ENCODE results near the gene CFAP58. TPM values are rescaled to one million over a fixed set of nuclear protein-coding genes. Genes with fewer than 3 reads are reported as not detected.

The CFAP58 gene
- total RNA-seq, 3 donors from 2014 or later, result 0.14 to 0.44 (median 0.17) TPM

DNA sequence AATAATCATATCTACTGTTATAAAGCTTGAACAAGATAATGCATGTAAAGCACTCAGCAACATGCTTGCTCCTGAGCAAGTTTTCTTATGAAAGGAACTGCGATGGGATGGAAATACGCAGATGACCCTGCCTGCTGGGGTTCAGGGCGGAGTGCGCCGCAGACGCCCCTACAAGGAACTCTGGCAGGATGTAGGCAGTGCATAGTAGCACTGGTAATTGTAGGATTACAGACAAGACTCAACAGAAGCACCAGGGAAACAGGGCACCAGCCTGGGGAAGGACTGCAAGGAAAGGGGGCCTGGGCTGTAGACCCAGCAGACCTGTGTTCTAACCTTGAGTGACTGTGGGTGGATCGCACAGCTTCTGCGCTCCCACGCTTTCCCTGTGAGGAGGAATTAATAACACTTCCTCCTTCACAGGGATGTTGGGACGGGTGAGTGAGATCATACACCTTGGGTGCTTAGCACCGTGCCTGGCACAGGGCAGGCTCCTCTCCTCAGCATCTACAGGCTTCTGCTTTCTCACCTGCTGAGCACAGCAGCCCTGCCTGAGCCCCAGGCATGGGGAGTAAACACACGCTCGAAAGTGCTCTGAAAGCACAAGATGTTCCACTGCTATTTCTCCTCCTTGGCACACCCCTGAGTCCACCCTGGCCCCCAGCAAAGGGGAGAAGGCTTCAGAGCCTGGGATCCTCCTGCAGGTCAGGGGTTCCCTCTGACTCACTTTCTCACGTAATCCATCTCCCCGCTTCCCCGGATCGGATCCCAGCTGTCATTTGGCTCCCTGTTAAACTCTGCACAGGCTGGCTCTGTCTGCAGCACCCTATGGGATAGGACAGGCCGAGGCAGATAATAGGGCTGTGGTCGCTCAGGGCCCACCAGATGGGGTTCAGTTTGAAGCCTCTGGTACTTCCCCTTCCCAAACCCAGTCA is 34.6 kb upstream of the CFAP58 start:
- ATAC-seq, result peak; percentile 4
- peaks cover 4% of the 10 kb centered on the region for H3K36me3 ChIP-seq (ENCODE audit: low read depth)
- peak in 1 of 3 donors; percentile 15 for DNase-seq
- no peaks in the 10 kb centered on the region for H3K9me3 ChIP-seq
- no peak overlapping the region for H3K4me3 ChIP-seq
- H3K4me1 ChIP-seq (ENCODE audit: low read depth), result peaks cover 9% of the 10 kb centered on the region
- TF ChIP-seq, protein P1, sequence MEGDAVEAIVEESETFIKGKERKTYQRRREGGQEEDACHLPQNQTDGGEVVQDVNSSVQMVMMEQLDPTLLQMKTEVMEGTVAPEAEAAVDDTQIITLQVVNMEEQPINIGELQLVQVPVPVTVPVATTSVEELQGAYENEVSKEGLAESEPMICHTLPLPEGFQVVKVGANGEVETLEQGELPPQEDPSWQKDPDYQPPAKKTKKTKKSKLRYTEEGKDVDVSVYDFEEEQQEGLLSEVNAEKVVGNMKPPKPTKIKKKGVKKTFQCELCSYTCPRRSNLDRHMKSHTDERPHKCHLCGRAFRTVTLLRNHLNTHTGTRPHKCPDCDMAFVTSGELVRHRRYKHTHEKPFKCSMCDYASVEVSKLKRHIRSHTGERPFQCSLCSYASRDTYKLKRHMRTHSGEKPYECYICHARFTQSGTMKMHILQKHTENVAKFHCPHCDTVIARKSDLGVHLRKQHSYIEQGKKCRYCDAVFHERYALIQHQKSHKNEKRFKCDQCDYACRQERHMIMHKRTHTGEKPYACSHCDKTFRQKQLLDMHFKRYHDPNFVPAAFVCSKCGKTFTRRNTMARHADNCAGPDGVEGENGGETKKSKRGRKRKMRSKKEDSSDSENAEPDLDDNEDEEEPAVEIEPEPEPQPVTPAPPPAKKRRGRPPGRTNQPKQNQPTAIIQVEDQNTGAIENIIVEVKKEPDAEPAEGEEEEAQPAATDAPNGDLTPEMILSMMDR (IDR thresholded peaks at IDR 0.05), result no peak
- intact Hi-C loops (cut with DNase I, micrococcal nuclease), result no loop called here

DNA sequence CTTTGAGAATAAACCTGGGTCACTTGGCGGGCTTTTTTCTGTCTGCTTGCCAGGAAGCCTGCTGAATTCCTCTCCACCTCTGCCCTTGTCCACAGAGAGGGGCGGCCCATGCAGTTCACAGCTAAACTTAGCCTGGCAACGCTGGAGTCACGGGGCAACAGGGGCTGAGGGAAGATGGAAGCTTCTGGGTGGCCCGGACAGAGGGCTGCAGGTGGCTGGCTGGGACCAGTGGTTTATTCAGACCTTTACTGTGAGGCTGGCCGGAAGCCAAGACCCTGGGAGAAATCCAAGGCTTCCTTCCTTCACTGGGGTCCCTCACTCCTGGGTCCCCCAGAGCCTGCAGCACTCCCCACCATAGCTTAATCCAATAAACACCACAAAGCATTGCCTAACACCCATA is 32.4 kb upstream of the CFAP58 start:
- TF ChIP-seq, protein P1 (IDR thresholded peaks at IDR 0.05), result no peak
- H3K36me3 ChIP-seq (ENCODE audit: low read depth), result no peaks in the 10 kb centered on the region
- peaks cover 9% of the 10 kb centered on the region for H3K4me1 ChIP-seq (ENCODE audit: low read depth)
- DNase-seq (peak in 1 of 3 donors; percentile 27), ATAC-seq (no peak)
- H3K4me3 ChIP-seq, result no peak overlapping the region
- no peaks in the 10 kb centered on the region for H3K9me3 ChIP-seq
- intact Hi-C loops (cut with DNase I, micrococcal nuclease), result no loop called here

DNA sequence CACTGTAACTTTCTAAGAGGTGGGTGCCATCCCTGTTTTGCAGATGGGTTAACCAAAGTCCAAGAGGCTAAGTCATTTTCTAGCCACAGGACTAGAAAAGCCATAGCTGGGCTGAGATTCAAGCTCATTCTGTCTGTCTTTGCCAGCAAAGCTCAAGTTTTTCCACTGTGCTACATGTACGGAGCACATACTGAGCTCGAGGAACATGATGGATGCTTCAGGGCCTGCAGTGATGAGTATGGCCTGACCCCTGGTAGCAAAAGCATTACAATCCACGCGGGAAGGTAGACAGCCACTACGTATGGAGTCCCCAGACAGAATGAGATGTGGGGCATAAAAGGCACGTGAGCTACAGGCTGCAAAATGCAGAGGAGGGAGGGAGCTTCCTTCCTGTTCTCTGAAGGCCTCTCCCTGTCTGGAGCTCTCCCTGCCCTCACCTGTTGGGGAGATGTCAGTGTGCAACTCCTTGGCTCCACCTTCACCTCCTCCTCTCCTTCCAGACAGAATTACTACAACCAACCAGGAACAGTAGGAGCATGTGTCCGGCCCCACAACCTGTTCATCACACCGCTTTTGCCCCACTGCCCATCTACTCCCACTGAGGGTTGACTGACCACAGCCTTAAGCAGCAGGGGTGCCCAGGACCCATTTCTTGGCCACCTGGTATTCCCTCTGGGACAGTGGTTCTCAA is 31.8 kb upstream of the CFAP58 start:
- ATAC-seq (peak; percentile 11), DNase-seq (no peak)
- intact Hi-C loops (cut with DNase I, micrococcal nuclease), result no loop called here
- Histone ChIP-seq H3K4me3 (no peak overlapping the region), H3K36me3 (ENCODE audit: low read depth) (no peaks in the 10 kb centered on the region), H3K9me3 (no peaks in the 10 kb centered on the region), H3K4me1 (ENCODE audit: low read depth) (peaks cover 10% of the 10 kb centered on the region)
- TF ChIP-seq, protein P1 (IDR thresholded peaks at IDR 0.05), result no peak

DNA sequence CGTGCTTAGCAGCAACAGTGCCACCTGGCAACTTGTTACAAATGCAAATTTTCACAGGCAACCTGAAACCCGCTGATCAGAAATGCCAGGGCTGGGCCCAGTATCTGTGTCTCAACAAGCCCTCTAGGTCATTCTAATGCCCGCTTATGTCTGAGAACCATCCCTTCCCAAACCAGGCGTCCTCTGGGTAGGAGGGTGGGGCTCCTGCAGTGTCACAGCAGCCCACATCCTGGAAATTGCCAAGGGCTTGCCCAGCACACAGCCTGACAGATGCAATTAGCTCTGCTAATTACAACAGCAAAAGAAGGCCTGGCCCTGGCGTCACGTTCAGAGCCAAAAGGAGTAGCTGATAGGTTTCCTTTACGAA is 31.2 kb upstream of the CFAP58 start:
- peak; percentile 48 for ATAC-seq
- TF ChIP-seq, protein P1 (IDR thresholded peaks at IDR 0.05), result no peak
- intact Hi-C loops (cut with DNase I, micrococcal nuclease), result no loop called here
- H3K4me1 ChIP-seq (ENCODE audit: low read depth), result peaks cover 7% of the 10 kb centered on the region
- no peaks in the 10 kb centered on the region for H3K9me3 ChIP-seq
- no peak overlapping the region for H3K4me3 ChIP-seq
- no peaks in the 10 kb centered on the region for H3K36me3 ChIP-seq (ENCODE audit: low read depth)
- DNase-seq, result peak in 1 of 3 donors; percentile 63

DNA sequence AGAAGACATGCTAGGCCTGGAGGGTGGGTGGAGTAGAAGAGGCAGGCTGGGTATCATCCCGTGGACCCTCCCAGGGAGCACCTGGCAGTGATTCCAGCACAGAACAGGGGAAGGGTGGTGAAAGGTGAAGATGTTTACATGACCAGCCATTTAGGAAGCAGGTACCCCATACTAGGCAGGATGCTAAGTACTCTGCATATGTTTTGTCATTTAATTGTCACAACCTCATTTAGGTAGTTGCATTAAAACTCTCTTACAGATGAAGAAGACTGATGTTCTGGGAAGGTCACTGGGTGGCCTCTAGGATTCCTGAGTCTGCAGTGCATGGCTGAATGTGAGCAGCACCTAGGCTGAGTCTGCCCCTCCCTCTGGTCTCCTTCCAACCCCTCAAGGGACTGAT is 30.5 kb upstream of the CFAP58 start:
- H3K4me3 ChIP-seq, result no peak overlapping the region
- TF ChIP-seq, protein P1 (IDR thresholded peaks at IDR 0.05), result no peak
- ATAC-seq, result no peak

More for the DNA sequence above, 30.5 kb upstream of the CFAP58 start:
- Histone ChIP-seq H3K4me1 (ENCODE audit: low read depth) (peaks cover 10% of the 10 kb centered on the region), H3K9me3 (no peaks in the 10 kb centered on the region), H3K36me3 (ENCODE audit: low read depth) (no peaks in the 10 kb centered on the region)
- intact Hi-C loops (cut with DNase I, micrococcal nuclease), result no loop called here
- DNase-seq, result no peak
